ENCODE data around the gene MS4A7. TPM values are rescaled to one million over a fixed set of nuclear protein-coding genes. Genes with fewer than 3 reads are reported as not detected.

MS4A7 gene
- polyA plus RNA-seq, 1 of the 3 experiments (the other 2 are of a cell fraction): not detected

GRCh38 chr11:60390419-60390818, 12.1 kb downstream of the MS4A7 start:
- Histone ChIP-seq H3K4me3 (ENCODE audit: low read depth in 2 of 2, low read length in 1 of 2) (no peak overlapping the region), H3K79me2 (ENCODE audit: insufficient read depth) (no peaks in the 10 kb centered on the region; the same call in 1 of the 2 replicates), H3K27me3 (ENCODE audit: insufficient read depth) (no peaks in the 10 kb centered on the region), H3K36me3 (replicated peaks in 1 of 2; ENCODE audit: control insufficient read depth in 1 of 2, insufficient read depth in 2 of 2, low read length in 1 of 2) (no peaks in the 10 kb centered on the region), H2AFZ (ENCODE audit: low read depth) (no peak overlapping the region), H3K9me2 (no peaks in the 10 kb centered on the region), H3K27ac (ENCODE audit: low read depth in 2 of 2, low read length in 1 of 2) (no peak overlapping the region), H3K9me3 (no peaks in the 10 kb centered on the region), H3K9ac (no peak overlapping the region), H3K4me2 (no peak overlapping the region), H3F3A (replicated peaks; ENCODE audit: insufficient read depth) (no peaks in the 10 kb centered on the region), H4K20me1 (ENCODE audit: insufficient read depth) (no peaks in the 10 kb centered on the region), H3K4me1 (ENCODE audit: control insufficient read depth in 1 of 2, insufficient read depth in 2 of 2, low read depth in 1 of 2, low read length in 1 of 2) (no peaks in the 10 kb centered on the region)
- CTCF ChIA-PET: no interaction called here
- DNase-seq: no peak
- POLR2A ChIA-PET: no interaction called here
- no peak for TF ChIP-seq TEAD4 (IDR thresholded peaks at IDR 0.05; ENCODE audit: borderline replicate concordance, insufficient read depth)
- TF ChIP-seq RCOR1 (IDR thresholded peaks at IDR 0.05; ENCODE audit: low read length): no peak
- TF ChIP-seq TCF12 (IDR thresholded peaks at IDR 0.05): no peak
- no peak for TF ChIP-seq FOXM1 (IDR thresholded peaks at IDR 0.05; ENCODE audit: low read depth)
- TF ChIP-seq GATA2 (CRISPR knock-in tag; IDR thresholded peaks at IDR 0.05): no peak
- no peak for TF ChIP-seq PBX3 (IDR thresholded peaks at IDR 0.05)
- TF ChIP-seq SIN3A (IDR thresholded peaks at IDR 0.05; ENCODE audit: borderline replicate concordance, low read depth, low read length): no peak
- TF ChIP-seq GABPA (IDR thresholded peaks at IDR 0.05; ENCODE audit: low read depth): no peak

DNA sequence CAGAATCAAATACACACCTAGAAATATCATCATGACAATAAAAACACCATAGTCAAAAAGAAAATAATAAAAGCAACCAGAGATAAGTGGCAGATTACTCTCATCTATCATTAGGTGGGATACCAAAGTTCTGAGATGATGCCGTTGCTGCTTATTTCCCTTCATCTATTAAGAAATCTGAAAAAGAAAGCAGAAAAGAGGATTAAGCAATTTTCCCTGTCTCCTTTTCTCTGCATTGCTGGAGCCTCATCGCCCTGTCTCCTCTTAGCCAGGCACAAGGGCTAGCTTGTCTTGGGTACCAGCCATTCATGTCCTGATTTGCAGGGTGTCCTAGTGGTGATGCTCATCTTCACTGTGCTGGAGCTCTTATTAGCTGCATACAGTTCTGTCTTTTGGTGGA, 14.0 kb downstream of the MS4A7 start:
- Histone ChIP-seq H3K9ac (no peak overlapping the region), H3K9me2 (no peaks in the 10 kb centered on the region), H3K79me2 (ENCODE audit: insufficient read depth) (no peaks in the 10 kb centered on the region; the same call in 1 of the 2 replicates), H3K4me2 (no peak overlapping the region), H2AFZ (ENCODE audit: low read depth) (no peak overlapping the region), H3K36me3 (replicated peaks in 1 of 2; ENCODE audit: control insufficient read depth in 1 of 2, insufficient read depth in 2 of 2, low read length in 1 of 2) (no peaks in the 10 kb centered on the region), H3K27ac (ENCODE audit: low read depth in 2 of 2, low read length in 1 of 2) (no peak overlapping the region), H4K20me1 (ENCODE audit: insufficient read depth) (no peaks in the 10 kb centered on the region), H3K9me3 (no peaks in the 10 kb centered on the region), H3K4me3 (ENCODE audit: low read depth in 2 of 2, low read length in 1 of 2) (no peak overlapping the region), H3K27me3 (ENCODE audit: insufficient read depth) (no peaks in the 10 kb centered on the region), H3K4me1 (ENCODE audit: control insufficient read depth in 1 of 2, insufficient read depth in 2 of 2, low read depth in 1 of 2, low read length in 1 of 2) (no peaks in the 10 kb centered on the region), H3F3A (replicated peaks; ENCODE audit: insufficient read depth) (no peaks in the 10 kb centered on the region)
- no peak for DNase-seq
- ChIA-PET POLR2A (no interaction called here), CTCF (interaction anchor here (1.2 kb wide), 1 partner anchor 29 kb away, joined by 4 read pairs; no protein-coding TSS in a partner anchor)
- WGBS (ENCODE audit: low lambda C conversion rate): 0% methylated on average over 2 of the region's 2 CpGs
- TF ChIP-seq SIN3A (IDR thresholded peaks at IDR 0.05; ENCODE audit: borderline replicate concordance, low read depth, low read length) (no peak), RCOR1 (IDR thresholded peaks at IDR 0.05; ENCODE audit: low read length) (no peak), MEF2A (IDR thresholded peaks at IDR 0.05; ENCODE audit: borderline replicate concordance, low read depth) (no peak), NFIC (IDR thresholded peaks at IDR 0.05; ENCODE audit: borderline replicate concordance) (no peak), FOXM1 (IDR thresholded peaks at IDR 0.05; ENCODE audit: low read depth) (no peak), TEAD4 (IDR thresholded peaks at IDR 0.05; ENCODE audit: borderline replicate concordance, insufficient read depth) (no peak), RAD21 (IDR thresholded peaks at IDR 0.05; ENCODE audit: low read length) (no peak), PBX3 (IDR thresholded peaks at IDR 0.05) (no peak), IRF3 (IDR thresholded peaks at IDR 0.05; ENCODE audit: low read depth, low read length) (no peak), RFX5 (IDR thresholded peaks at IDR 0.05; ENCODE audit: low read length) (no peak), POLR2AphosphoS5 (IDR thresholded peaks at IDR 0.05; ENCODE audit: low read depth, low read length) (no peak), MXI1 (IDR thresholded peaks at IDR 0.05; ENCODE audit: low read depth, low read length) (no peak), JUND (IDR thresholded peaks at IDR 0.05) (no peak), TCF12 (IDR thresholded peaks at IDR 0.05) (no peak), NRF1 (IDR thresholded peaks at IDR 0.05; ENCODE audit: low read depth, low read length) (no peak), SMC3 (IDR thresholded peaks at IDR 0.05; ENCODE audit: low read depth, low read length) (no peak), RXRA (IDR thresholded peaks at IDR 0.05; ENCODE audit: borderline replicate concordance, low read depth) (no peak)
- TF ChIP-seq, protein P1, sequence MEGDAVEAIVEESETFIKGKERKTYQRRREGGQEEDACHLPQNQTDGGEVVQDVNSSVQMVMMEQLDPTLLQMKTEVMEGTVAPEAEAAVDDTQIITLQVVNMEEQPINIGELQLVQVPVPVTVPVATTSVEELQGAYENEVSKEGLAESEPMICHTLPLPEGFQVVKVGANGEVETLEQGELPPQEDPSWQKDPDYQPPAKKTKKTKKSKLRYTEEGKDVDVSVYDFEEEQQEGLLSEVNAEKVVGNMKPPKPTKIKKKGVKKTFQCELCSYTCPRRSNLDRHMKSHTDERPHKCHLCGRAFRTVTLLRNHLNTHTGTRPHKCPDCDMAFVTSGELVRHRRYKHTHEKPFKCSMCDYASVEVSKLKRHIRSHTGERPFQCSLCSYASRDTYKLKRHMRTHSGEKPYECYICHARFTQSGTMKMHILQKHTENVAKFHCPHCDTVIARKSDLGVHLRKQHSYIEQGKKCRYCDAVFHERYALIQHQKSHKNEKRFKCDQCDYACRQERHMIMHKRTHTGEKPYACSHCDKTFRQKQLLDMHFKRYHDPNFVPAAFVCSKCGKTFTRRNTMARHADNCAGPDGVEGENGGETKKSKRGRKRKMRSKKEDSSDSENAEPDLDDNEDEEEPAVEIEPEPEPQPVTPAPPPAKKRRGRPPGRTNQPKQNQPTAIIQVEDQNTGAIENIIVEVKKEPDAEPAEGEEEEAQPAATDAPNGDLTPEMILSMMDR (IDR thresholded peaks at IDR 0.05): no peak
- TF ChIP-seq, protein P2, sequence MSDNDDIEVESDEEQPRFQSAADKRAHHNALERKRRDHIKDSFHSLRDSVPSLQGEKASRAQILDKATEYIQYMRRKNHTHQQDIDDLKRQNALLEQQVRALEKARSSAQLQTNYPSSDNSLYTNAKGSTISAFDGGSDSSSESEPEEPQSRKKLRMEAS (IDR thresholded peaks at IDR 0.05; ENCODE audit: low read depth): no peak
- TF ChIP-seq, protein P3, sequence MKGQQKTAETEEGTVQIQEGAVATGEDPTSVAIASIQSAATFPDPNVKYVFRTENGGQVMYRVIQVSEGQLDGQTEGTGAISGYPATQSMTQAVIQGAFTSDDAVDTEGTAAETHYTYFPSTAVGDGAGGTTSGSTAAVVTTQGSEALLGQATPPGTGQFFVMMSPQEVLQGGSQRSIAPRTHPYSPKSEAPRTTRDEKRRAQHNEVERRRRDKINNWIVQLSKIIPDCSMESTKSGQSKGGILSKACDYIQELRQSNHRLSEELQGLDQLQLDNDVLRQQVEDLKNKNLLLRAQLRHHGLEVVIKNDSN (IDR thresholded peaks at IDR 0.05; ENCODE audit: borderline replicate concordance, low read depth): no peak
